GM20000 (cell line): Measurements from ENCODE around the gene TNIK.

Experiments used
- DNase-seq: peaks from one replicate; pipeline ENCODE4 v3.0.0; 2012; ENCODE audit warnings: low spot score
- CTCF ChIP-seq: IDR thresholded peaks from 2 replicates; pipeline ENCODE4 v1.5.1; 2012; ENCODE audit warnings: mild to moderate bottlenecking, control low read depth; ENCODE audit errors: extremely low read depth, missing control alignments

TNIK gene

GRCh38 chr3:171184372-171184771 is 275.8 kb downstream of the TNIK start:
- DNase-seq = peak; percentile 26
- no peak for TF ChIP-seq CTCF

- DNase-seq = no peak
- TF ChIP-seq CTCF = no peak
Measured at GRCh38 chr3:171183042-171183441, 277.2 kb downstream of the TNIK start.

- TF ChIP-seq CTCF = no peak
- no peak for DNase-seq
Measured at GRCh38 chr3:171181907-171182690, 278.1 kb downstream of the TNIK start.

GRCh38 chr3:171178714-171179113 is 281.5 kb downstream of the TNIK start:
- no peak for DNase-seq
- TF ChIP-seq CTCF = no peak

- TF ChIP-seq CTCF = no peak
- DNase-seq = no peak
Measured at GRCh38 chr3:171177553-171177952, 282.7 kb downstream of the TNIK start.

- no peak for TF ChIP-seq CTCF
- no peak for DNase-seq
Measured at GRCh38 chr3:171177056-171177455, 283.1 kb downstream of the TNIK start.

- TF ChIP-seq CTCF = no peak
- no peak for DNase-seq
Measured at GRCh38 chr3:171176244-171176933, 283.8 kb downstream of the TNIK start.
